WERI-Rb-1 (cell line): Measurements from ENCODE around the gene DMWD.
A peak's percentile ranks its signal among the peaks of the same experiment; 100 is the strongest.

Experiments
- DNase-seq: peaks from one replicate; pipeline ENCODE4 v3.0.0-alpha.2; 2020
- H3K27ac ChIP-seq: fragments of 250-450 bp; sonication (Bioruptor Pico); 2 replicates; pipeline ENCODE4 v1.5.1; 2020; ENCODE audit warnings: mild to moderate bottlenecking, moderate library complexity
- H3K27me3 ChIP-seq: fragments of 250-450 bp; sonication (Bioruptor Pico); 2 replicates; pipeline ENCODE4 v1.5.1; 2021; ENCODE audit warnings: mild to moderate bottlenecking, low read depth, moderate library complexity; ENCODE audit not compliant: insufficient read depth, severe bottlenecking
- H3K36me3 ChIP-seq: fragments of 250-450 bp; sonication (Bioruptor Pico); 2 replicates; pipeline ENCODE4 v1.5.1; 2020; ENCODE audit warnings: mild to moderate bottlenecking, moderate library complexity
- H3K4me3 ChIP-seq: 2 replicates; pipeline ENCODE4 v1.5.1; 2011; ENCODE audit warnings: low read depth, mild to moderate bottlenecking, control low read depth, low read length
- H3K9me3 ChIP-seq: fragments of 250-450 bp; sonication (Bioruptor Pico); 2 replicates; pipeline ENCODE4 v1.5.1; 2021; ENCODE audit warnings: mild to moderate bottlenecking, moderate library complexity; ENCODE audit not compliant: severe bottlenecking
- CTCF ChIP-seq: IDR thresholded peaks from 2 replicates; pipeline ENCODE4 v1.5.1; 2011; ENCODE audit warnings: low read depth, mild to moderate bottlenecking, control low read depth, inconsistent platforms, low read length

The DMWD gene

GRCh38 chr19:45762870-45763631 is 29.6 kb downstream of the DMWD start:
- H3K4me3 ChIP-seq, result no peak overlapping the region
- TF ChIP-seq CTCF, result no peak
- DNase-seq, result no peak

GRCh38 chr19:45761714-45762113 is 30.9 kb downstream of the DMWD start:
- no peaks in the 10 kb centered on the region for H3K27me3 ChIP-seq
- H3K9me3 ChIP-seq, result no peaks in the 10 kb centered on the region
- no peak overlapping the region for H3K4me3 ChIP-seq
- no peak overlapping the region for H3K27ac ChIP-seq
- no peak for TF ChIP-seq CTCF
- no peaks in the 10 kb centered on the region for H3K36me3 ChIP-seq
- DNase-seq, result no peak

More at GRCh38 chr19:45762870-45763631, 29.6 kb downstream of the DMWD start:
- H3K36me3 ChIP-seq, result no peaks in the 10 kb centered on the region
- no peaks in the 10 kb centered on the region for H3K9me3 ChIP-seq
- H3K27me3 ChIP-seq, result no peaks in the 10 kb centered on the region
- H3K27ac ChIP-seq, result no peak overlapping the region

- Histone ChIP-seq H3K27ac (no peak overlapping the region), H3K27me3 (no peaks in the 10 kb centered on the region), H3K9me3 (no peaks in the 10 kb centered on the region)
These were observed 33.7 kb downstream of the DMWD start for GRCh38 chr19:45758921-45759320.

GRCh38 chr19:45757695-45758094 is 35.0 kb downstream of the DMWD start:
- no peaks in the 10 kb centered on the region for H3K9me3 ChIP-seq
- H3K4me3 ChIP-seq, result no peak overlapping the region
- DNase-seq, result no peak
- no peaks in the 10 kb centered on the region for H3K27me3 ChIP-seq
- H3K36me3 ChIP-seq, result no peaks in the 10 kb centered on the region
- no peak for TF ChIP-seq CTCF
- no peak overlapping the region for H3K27ac ChIP-seq

More at GRCh38 chr19:45758921-45759320, 33.7 kb downstream of the DMWD start:
- Histone ChIP-seq H3K36me3 (no peaks in the 10 kb centered on the region), H3K4me3 (no peak overlapping the region)
- TF ChIP-seq CTCF, result no peak
- no peak for DNase-seq

GRCh38 chr19:45754323-45754722 is 38.3 kb downstream of the DMWD start:
- no peak for DNase-seq
- Histone ChIP-seq H3K9me3 (no peaks in the 10 kb centered on the region), H3K27ac (no peak overlapping the region), H3K27me3 (no peaks in the 10 kb centered on the region), H3K36me3 (no peaks in the 10 kb centered on the region), H3K4me3 (no peak overlapping the region)
- no peak for TF ChIP-seq CTCF

- no peaks in the 10 kb centered on the region for H3K9me3 ChIP-seq
- H3K27ac ChIP-seq, result no peak overlapping the region
- H3K4me3 ChIP-seq, result no peak overlapping the region
- 0 out of 2 replicates have a peak, but pooled peaks have one; percentile 19 for TF ChIP-seq CTCF
- H3K27me3 ChIP-seq, result no peaks in the 10 kb centered on the region
- H3K36me3 ChIP-seq, result no peaks in the 10 kb centered on the region
- peak; percentile 49 for DNase-seq
These were observed 39.1 kb downstream of the DMWD start for GRCh38 chr19:45753548-45753947.
